Measurements from ENCODE around the gene COL23A1.

COL23A1 gene

DNA sequence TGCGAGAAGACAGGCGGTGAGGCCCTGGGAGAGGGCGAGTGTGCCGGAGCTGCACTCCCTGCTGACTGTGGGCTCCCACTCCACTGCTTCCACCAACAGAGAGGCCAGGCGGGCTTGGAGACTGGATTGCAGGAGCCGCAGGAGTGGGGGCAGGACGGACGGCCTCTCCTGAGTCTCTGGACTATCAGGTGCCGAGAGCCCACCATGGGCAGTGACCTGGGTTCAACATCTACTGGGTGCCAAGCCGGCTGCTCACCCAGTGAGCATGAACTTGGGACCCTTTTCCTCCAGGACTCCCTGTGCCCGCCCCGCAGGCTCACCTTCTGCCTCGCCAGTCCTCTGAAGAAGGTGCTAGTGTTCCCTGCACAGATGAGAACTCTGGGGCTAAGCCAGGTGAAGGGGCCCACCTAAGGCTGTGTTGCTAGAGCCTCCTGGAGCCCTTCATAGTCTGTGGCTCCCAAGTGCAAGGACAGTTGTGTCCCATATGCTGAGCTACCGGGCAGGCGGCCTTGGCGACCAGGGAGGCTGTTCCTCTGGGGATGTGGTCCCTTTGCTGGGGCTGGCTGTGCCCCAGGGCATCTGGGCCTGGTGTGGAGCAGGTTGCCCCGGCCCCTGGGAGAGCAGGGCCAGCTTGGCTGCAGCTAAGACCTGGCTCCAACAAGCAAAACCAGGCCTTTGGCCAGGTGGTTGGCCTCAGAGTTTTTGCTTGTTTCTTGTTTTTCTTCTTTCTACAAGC, 279.9 kb downstream of the COL23A1 start:
- no peak for TF ChIP-seq CTCF (IDR thresholded peaks at IDR 0.05)
- H3K27ac ChIP-seq: no peak overlapping the region
- no peak for DNase-seq (ENCODE audit: low spot score)
- H3K4me3 ChIP-seq: no peak overlapping the region

GRCh38 chr5:178309271-178310013, 280.8 kb downstream of the COL23A1 start:
- DNase-seq (ENCODE audit: low spot score): peak; percentile 73
- Histone ChIP-seq H3K27ac (no peak overlapping the region), H3K4me3 (no peak overlapping the region)
- TF ChIP-seq CTCF (IDR thresholded peaks at IDR 0.05): no peak

DNA sequence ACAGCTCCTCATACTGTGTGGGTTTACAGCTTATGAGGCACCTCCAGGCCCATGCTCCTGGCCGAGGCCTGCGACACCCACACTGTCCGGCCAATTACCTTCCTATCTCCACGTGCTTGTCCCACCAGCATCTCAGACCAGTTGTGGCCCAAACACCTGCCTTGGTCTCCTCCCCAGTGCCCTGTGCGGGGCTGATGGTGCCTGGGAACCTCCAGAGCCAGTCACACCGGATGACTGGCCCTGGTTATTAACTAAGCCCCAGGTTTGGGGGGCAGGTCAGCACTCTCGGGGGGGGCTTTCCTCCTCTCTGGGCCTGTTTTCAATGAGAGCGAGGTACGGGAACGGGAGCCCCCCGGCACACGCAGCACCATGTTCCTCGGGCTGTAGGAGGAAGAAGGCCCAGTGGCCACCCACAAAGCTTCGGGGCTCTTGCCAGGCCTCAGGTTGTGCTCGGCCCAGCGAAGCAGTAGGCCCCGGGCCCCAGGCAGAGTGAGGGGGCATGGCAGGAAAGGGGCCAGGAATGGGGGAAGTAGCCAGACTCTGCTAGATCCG, 281.6 kb downstream of the COL23A1 start:
- Histone ChIP-seq H3K4me3 (no peak overlapping the region), H3K27ac (no peak overlapping the region)
- TF ChIP-seq CTCF (IDR thresholded peaks at IDR 0.05): no peak
- peak; percentile 62 for DNase-seq (ENCODE audit: low spot score)

DNA sequence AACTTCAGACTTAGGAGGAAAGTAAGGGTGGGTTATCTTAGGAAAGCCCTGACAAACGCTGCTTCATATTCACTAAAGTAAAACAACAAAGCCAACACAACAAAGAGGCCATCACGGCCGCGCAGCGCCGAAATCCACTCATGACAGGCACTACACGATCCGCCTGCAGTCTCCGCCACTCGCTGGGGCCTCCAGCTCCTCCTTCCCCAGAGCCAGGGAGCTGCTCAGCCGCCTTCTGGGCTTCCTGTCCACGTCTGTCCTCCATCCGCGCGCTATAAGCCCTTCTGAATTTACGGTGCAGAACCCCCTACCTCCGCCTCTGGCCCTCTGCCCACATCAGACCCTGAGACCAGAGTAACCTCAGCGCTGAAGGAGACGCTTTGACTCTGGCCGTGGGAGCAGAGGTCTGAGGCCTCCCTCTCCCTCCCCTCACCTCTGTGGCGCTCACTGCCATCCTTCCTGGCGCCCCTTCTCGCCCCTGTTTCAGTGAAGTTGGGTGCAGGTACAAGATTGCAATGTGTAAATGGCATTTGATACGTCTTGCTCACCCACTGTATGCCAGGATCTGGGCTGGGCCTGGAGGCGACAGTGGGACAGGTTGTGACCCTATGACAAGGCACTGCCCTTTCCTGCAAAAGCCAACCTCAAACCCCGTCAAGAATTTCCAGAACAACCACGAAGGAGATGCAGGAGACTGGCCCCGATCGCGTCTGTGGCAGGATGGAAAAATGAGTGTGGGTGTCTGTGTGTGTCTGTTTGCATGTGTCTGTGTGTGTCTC, 282.7 kb downstream of the COL23A1 start:
- no peak for TF ChIP-seq CTCF (IDR thresholded peaks at IDR 0.05)
- Histone ChIP-seq H3K4me3 (no peak overlapping the region), H3K27ac (no peak overlapping the region)
- DNase-seq (ENCODE audit: low spot score): peak; percentile 58

DNA sequence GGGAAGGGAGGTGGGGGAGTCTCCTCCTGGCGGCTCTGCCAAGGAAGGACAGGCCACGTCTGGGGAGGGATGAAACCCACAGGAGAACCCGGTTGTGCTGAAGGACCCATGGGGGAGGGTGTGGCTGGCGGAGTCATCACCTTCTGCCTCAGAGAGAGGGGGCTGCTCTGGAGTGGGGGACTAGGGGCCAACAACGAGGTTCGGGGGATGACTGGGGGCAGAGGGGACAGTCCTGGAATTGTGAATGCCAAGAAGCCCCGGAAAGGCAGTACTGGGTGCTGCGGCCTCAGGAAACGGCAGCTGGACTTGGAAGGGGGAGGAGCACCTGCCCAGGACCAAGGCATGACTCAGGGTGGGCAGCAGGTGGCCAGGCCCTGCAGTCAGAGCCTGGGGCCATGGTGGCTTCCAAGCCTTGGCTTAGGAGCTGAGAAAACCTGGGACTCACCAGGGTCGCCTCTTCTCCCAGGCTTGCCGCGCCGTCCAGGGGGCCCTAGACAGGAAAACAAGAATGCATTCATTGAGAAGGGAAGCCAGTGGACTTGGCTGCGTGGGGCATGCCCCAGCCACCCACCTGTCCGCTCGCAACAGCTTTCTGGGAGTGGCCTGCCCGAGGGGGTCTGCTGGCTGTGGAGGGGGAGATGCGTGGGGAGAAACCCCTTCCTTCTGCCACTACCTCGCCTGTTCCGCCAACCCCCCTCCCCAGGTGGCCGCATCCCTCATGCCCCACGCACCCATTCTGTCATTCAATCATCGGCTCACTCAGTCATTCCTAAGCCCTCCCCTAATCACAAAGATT, 283.6 kb downstream of the COL23A1 start:
- no peak overlapping the region for H3K4me3 ChIP-seq
- peak; percentile 55 for DNase-seq (ENCODE audit: low spot score)
- H3K27ac ChIP-seq: no peak overlapping the region
- TF ChIP-seq CTCF (IDR thresholded peaks at IDR 0.05): no peak

DNA sequence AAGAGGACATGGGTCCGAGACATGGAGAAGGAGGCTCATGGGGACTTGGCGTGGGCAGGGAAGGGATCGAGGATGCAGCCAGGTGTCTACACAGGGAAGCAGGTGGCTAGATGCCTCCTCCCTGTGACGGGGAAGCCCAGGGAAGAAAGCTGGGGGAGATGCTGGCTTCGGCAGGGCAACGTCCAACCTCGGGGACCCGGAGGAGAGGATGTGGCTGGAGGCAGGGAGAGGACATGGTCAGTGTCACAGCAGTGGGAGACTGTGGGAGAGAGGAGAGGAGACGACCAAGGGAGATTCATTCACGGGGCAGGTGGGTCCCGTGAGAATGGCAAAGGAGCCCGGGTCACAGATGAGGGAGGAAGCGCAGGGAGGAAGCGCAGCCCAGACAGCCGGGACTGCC, 284.4 kb downstream of the COL23A1 start:
- no peak overlapping the region for H3K4me3 ChIP-seq
- TF ChIP-seq CTCF (IDR thresholded peaks at IDR 0.05): no peak

More for the DNA sequence above, 284.4 kb downstream of the COL23A1 start:
- DNase-seq (ENCODE audit: low spot score): peak; percentile 56
- no peak overlapping the region for H3K27ac ChIP-seq
